Peyer's patch (tissue), 4 donors: ENCODE measurements around the gene TTLL10. TPM values are rescaled to one million over a fixed set of nuclear protein-coding genes. Genes with fewer than 3 reads are reported as not detected.

ENCODE experiments used
- DNase-seq, 3 donors: peaks; one replicate each; pipeline ENCODE4 v3.0.0-alpha.2; 2017 to 2019
- H3K27ac ChIP-seq, 4 donors: fragments of 200-600 bp; sonication (generic); one replicate each; pipeline ENCODE4 v1.5.1; 2016 to 2019
- H3K27me3 ChIP-seq, 2 donors: fragments of 200-600 bp; sonication (generic); one replicate each; pipeline ENCODE4 v1.5.1; 2019
- H3K36me3 ChIP-seq, 3 donors: fragments of 200-600 bp; sonication (generic); one replicate each; pipeline ENCODE4 v1.5.1; 2016 to 2019
- H3K4me1 ChIP-seq, 4 donors: fragments of 200-600 bp; sonication (generic); one replicate each; pipeline ENCODE4 v1.5.1; 2016 to 2019
- H3K4me3 ChIP-seq, 4 donors: fragments of 200-600 bp; sonication (generic); 1 replicate in 3 of 4; 2 replicates in 1 of 4; pipeline ENCODE4 v1.5.1; 2016 to 2019; ENCODE audit warnings: mild to moderate bottlenecking in 1 of 4
- H3K9me3 ChIP-seq, 4 donors: fragments of 200-600 bp; sonication (generic); one replicate each; pipeline ENCODE4 v1.5.1; 2016 to 2019; ENCODE audit warnings: mild to moderate bottlenecking in 1 of 4
- POLR2A ChIP-seq, 2 donors: fragments of 450-650 bp; IDR thresholded peaks; one replicate each; pipeline ENCODE4 v1.5.1; 2017; ENCODE audit warnings: antibody characterized with exemption in 2 of 2, mild to moderate bottlenecking in 2 of 2, moderate library complexity in 2 of 2
- total RNA-seq, 4 donors: library from RNA; depleted of rRNA; stranded (reverse); fragments of >200 nt; gene quantifications; one replicate each; pipeline ENCODE4 v1.1.0, GENCODE V29; 2016
- TF ChIP-seq, protein P1 (sequence below), 6 experiments: fragments of 450-650 bp in 4 of 6; fragments of 200-600 bp in 2 of 6; sonication (generic) in 1 of 6; IDR thresholded peaks; one replicate each; pipeline ENCODE4 v1.5.1; 2017 to 2019; ENCODE audit warnings: antibody characterized with exemption in 6 of 6, mild to moderate bottlenecking in 3 of 6, moderate library complexity in 1 of 6

Gene TTLL10
- total RNA-seq, 4 donors from 2014 or later = 1.6 to 3.6 (median 1.8) TPM; not detected in 1

DNA sequence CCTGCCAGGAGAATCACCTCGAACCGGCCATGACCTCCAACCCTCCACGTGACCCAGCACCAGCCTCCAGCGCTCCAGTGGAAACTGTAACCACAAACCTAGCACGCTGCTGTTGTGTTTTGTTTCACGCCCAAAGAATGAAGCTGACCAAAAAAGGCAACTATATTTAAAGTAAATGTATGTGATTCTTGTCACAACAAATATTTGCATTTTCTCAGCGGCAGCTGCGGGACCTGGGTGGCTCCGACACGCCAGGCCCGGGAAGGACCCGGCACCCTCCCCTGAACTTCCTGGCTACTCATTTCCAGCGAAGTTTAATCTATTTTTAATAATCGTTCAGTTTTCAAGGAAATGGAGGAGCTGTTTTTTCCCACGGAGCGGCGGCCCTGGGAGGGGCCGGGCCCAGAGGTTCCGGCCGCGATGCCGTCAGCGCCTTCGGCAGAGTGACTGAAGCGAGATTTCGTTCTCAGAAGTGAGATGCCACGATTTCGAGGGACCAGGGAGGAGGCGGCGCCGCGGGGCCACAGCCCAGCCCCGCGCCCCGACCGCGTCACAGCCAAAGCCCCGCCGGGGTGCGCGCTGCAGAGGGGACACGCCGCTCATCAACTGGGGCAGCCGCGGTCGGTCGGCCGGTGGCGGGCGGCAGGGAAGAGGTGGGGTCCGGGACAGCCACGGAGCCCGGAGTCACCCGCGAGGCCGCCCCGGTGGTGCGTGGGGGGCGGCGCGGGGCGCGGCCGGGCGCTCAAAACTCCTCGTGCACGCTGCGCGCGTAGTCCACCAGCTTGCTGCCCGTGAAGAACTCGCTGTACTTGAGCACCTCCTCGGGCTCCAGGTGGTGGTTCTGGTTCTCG lies 43.3 kb downstream of the TTLL10 start:
- peaks cover 0 to 31% (median 18%) of the 10 kb centered on the region in 4 donors for H3K4me1 ChIP-seq
- peaks cover 0 to 54% (median 0%) of the 10 kb centered on the region in 3 donors for H3K36me3 ChIP-seq
- H3K9me3 ChIP-seq = no peaks in the 10 kb centered on the region
- no peak for DNase-seq
- TF ChIP-seq, protein P1, sequence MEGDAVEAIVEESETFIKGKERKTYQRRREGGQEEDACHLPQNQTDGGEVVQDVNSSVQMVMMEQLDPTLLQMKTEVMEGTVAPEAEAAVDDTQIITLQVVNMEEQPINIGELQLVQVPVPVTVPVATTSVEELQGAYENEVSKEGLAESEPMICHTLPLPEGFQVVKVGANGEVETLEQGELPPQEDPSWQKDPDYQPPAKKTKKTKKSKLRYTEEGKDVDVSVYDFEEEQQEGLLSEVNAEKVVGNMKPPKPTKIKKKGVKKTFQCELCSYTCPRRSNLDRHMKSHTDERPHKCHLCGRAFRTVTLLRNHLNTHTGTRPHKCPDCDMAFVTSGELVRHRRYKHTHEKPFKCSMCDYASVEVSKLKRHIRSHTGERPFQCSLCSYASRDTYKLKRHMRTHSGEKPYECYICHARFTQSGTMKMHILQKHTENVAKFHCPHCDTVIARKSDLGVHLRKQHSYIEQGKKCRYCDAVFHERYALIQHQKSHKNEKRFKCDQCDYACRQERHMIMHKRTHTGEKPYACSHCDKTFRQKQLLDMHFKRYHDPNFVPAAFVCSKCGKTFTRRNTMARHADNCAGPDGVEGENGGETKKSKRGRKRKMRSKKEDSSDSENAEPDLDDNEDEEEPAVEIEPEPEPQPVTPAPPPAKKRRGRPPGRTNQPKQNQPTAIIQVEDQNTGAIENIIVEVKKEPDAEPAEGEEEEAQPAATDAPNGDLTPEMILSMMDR (IDR thresholded peaks at IDR 0.05) = no peak
- no peak for TF ChIP-seq POLR2A (IDR thresholded peaks at IDR 0.05)
- H3K27me3 ChIP-seq = no peaks in the 10 kb centered on the region
- no peak overlapping the region for H3K4me3 ChIP-seq
- peak overlapping the region in 1 of 4 donors; percentile 43 for H3K27ac ChIP-seq

DNA sequence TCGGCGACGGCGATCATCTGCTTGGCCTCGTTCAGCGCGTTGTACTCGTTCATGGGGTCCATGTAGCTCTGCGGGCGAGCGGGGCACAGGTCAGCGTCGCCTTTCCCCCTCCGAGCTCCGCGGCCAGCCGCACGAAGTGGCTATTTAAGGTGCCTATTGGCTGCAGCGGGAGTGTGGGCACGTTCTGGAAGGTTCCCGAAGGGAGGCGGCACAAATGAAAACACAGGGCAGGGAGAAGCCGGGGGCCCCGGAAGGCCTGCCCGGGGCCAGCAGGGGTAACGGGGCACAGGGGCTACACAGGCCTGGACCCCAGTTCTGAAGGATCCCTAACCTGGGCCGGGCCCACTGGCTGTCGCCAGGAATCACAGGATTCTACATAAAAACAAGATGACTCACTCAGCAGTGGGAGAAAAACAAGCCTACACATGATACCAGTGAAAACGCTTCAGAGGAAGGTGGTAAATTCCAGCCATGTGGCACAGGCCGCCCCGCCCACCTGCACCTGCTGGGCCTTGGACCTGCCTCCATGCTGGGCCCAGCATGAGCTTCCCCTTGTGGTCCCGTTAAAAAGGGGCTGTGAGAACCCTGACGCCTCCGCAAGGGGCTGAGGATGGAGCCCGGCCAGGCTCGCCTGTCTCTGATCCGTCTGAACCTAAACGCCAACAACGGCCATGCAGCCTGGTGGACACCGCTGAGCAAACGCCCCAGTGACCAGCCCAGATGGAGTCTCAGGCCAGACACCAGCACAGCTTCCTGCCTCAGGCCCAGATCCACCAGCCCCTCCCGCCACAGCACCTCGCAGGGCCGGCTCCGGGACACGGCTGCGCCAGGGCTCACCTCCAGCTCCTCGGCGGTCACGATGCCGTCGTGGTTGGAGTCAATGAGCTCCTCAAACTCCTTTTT lies 44.2 kb downstream of the TTLL10 start:
- H3K4me1 ChIP-seq = peaks cover 0 to 22% (median 18%) of the 10 kb centered on the region in 4 donors
- peak overlapping the region in 1 of 4 donors; percentile 25 for H3K27ac ChIP-seq
- H3K9me3 ChIP-seq = no peaks in the 10 kb centered on the region
- H3K36me3 ChIP-seq = peaks cover 0 to 63% (median 0%) of the 10 kb centered on the region in 3 donors
- TF ChIP-seq POLR2A (IDR thresholded peaks at IDR 0.05) = no peak
- TF ChIP-seq, protein P1 (IDR thresholded peaks at IDR 0.05) = no peak
- no peak overlapping the region for H3K4me3 ChIP-seq
- no peaks in the 10 kb centered on the region for H3K27me3 ChIP-seq
- DNase-seq = no peak

DNA sequence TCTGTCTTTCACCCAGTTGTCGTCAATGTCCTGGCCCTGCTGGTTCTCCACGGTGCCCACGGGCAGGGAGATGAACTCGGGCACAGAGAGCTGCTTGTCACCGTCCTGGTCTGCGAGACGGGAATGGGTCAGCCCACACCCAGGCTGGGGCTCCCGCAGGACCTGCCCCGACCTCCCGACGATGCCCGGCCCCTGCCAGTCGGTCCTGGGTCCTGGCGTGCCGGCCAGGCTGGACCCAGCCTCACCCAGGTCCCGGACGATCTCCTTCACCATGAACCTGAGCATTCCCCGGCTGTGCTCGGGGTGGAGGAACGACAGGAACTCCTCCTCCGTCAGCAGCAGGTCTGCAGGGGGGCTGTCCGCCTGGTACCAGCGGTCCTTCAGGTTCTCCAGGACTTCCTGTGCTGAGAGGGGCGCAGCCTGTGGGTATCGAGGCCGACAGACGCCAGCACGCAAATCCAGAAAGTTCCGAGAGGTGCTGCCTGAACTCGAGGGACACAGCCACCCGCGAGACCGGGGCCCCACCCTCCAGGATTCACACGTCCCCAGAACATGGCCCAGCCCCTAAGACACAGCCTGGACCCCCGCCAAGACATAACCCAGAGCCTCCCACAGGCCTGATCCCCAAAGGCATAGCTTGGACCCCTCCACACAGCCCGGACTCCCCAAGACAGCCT lies 45.0 kb downstream of the TTLL10 start:
- no peak overlapping the region for H3K4me3 ChIP-seq
- no peak for TF ChIP-seq POLR2A (IDR thresholded peaks at IDR 0.05)
- TF ChIP-seq, protein P1 (IDR thresholded peaks at IDR 0.05) = no peak
- no peak overlapping the region for H3K27ac ChIP-seq
- no peak for DNase-seq
- no peaks in the 10 kb centered on the region for H3K9me3 ChIP-seq
- no peaks in the 10 kb centered on the region for H3K27me3 ChIP-seq
- H3K4me1 ChIP-seq = peaks cover 0 to 15% (median 13%) of the 10 kb centered on the region in 4 donors
- H3K36me3 ChIP-seq = peaks cover 0 to 71% (median 0%) of the 10 kb centered on the region in 3 donors

DNA sequence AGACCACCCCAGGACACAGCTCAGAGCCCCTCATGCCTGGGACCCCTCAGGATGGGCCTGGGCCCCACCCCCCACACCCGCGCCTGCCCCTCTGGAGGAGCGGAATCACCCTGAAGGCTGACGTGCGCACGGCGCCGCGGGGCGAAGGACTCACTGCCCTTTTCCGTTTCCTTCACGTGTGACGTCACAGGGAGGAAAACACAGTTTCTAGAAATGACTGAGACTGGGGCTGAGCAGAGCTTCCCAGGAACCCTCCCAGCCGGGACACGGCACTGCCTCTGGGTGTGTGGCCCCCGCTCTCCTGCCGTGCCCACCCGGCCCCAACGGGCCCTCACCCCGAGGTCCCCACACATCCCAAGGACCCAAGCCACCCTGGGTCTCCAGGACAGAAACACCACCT lies 45.7 kb downstream of the TTLL10 start:
- Histone ChIP-seq H3K27me3 (no peaks in the 10 kb centered on the region), H3K4me3 (no peak overlapping the region), H3K4me1 (peaks cover 0 to 8% (median 7%) of the 10 kb centered on the region in 4 donors), H3K9me3 (no peaks in the 10 kb centered on the region), H3K27ac (no peak overlapping the region), H3K36me3 (peaks cover 0 to 77% (median 0%) of the 10 kb centered on the region in 3 donors)
- peak in 1 of 3 donors; percentile 70 for DNase-seq
- TF ChIP-seq, protein P1 (IDR thresholded peaks at IDR 0.05) = no peak
- no peak for TF ChIP-seq POLR2A (IDR thresholded peaks at IDR 0.05)

DNA sequence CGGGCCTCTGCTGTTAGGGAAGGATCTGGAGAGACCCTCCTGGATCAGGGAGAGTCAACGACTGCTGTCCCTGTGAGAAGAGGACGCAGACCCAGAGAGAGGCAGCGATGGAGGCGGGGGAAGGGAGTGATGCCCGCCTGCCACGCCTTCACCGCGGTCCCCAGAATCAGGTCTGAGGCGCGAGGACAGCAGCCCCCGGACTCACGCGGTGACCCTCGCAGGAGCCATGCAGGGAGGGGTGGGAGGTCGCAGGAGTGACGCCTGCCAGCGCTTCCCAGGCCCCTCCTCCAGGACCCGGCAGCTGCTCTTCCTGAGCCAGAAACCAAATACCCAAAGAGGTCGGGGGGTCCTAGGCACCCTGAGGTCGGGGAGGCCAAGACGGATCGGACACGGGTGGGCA lies 46.5 kb downstream of the TTLL10 start:
- H3K27ac ChIP-seq = no peak overlapping the region
- peaks cover 0 to under 1% (median 0%) of the 10 kb centered on the region in 4 donors for H3K4me1 ChIP-seq
- H3K9me3 ChIP-seq = no peaks in the 10 kb centered on the region
- peaks cover 0 to 85% (median 0%) of the 10 kb centered on the region in 3 donors for H3K36me3 ChIP-seq
- no peaks in the 10 kb centered on the region for H3K27me3 ChIP-seq
- no peak overlapping the region for H3K4me3 ChIP-seq
- DNase-seq = no peak
- no peak for TF ChIP-seq POLR2A (IDR thresholded peaks at IDR 0.05)
- TF ChIP-seq, protein P1 (IDR thresholded peaks at IDR 0.05) = no peak
